CD4-positive, alpha-beta memory T cell (primary cell): ENCODE measurements around the gene MMS19. TPM values are rescaled to one million over a fixed set of nuclear protein-coding genes. Genes with fewer than 3 reads are reported as not detected.
A peak's percentile ranks its signal among the peaks of the same experiment; 100 is the strongest.

Experiments
- CTCF ChIA-PET: fragments of 350-600 bp; sonication (Branson Sonifier 250); formaldehyde crosslinking; loops from one replicate; lab custom pipeline; 2021; ENCODE audit warnings: inconsistent platforms; ENCODE audit not compliant: partially characterized antibody; lab: Charles Lee
- POLR2A ChIA-PET: fragments of 350-600 bp; sonication (Branson Sonifier 250); formaldehyde crosslinking; loops from one replicate; lab custom pipeline; 2021; ENCODE audit not compliant: partially characterized antibody; lab: Charles Lee
- DNase-seq, 5 donors: peaks; one replicate each; pipeline versions ENCODE4 v3.0.0 to v3.0.0-alpha.2; 2020 to 2022; ENCODE audit warnings: mixed read lengths in 1 of 5
- H3K27ac ChIP-seq: one replicate; pipeline ENCODE4 v1.7.0; 2013; ENCODE audit warnings: low read depth, low read length
- H3K27me3 ChIP-seq: 2 replicates; pipeline ENCODE4 v1.7.0; 2013; ENCODE audit warnings: mild to moderate bottlenecking, low read length, moderate library complexity; ENCODE audit not compliant: insufficient read depth
- H3K36me3 ChIP-seq: 2 replicates; pipeline ENCODE4 v1.7.0; 2013; ENCODE audit warnings: mild to moderate bottlenecking, low read length, moderate library complexity; ENCODE audit not compliant: insufficient read depth
- H3K4me1 ChIP-seq: 2 replicates; pipeline ENCODE4 v1.7.0; 2013; ENCODE audit warnings: mild to moderate bottlenecking, low read length, moderate library complexity; ENCODE audit not compliant: insufficient read depth
- H3K4me3 ChIP-seq, 2 donors: one replicate each; pipeline ENCODE4 v1.7.0; 2013; ENCODE audit warnings: low read length in 2 of 2, mild to moderate bottlenecking in 1 of 2
- H3K9me3 ChIP-seq, 2 donors: one replicate each; pipeline ENCODE4 v1.7.0; 2013; ENCODE audit warnings: low read length in 2 of 2, control low read depth in 1 of 2; ENCODE audit not compliant: control insufficient read depth in 1 of 2
- H3K27ac Mint-ChIP-seq, 7 donors: one replicate each; pipeline ENCODE4 v1.8.0; 2020 to 2021; ENCODE audit warnings: mixed read lengths in 7 of 7, mild to moderate bottlenecking in 6 of 7, inconsistent platforms in 3 of 7, moderate library complexity in 3 of 7
- H3K27me3 Mint-ChIP-seq, 2 donors: one replicate each; pipeline ENCODE4 v1.8.0; 2020 to 2021; ENCODE audit warnings: mixed read lengths in 2 of 2
- H3K36me3 Mint-ChIP-seq, 2 donors: one replicate each; pipeline ENCODE4 v1.8.0; 2020 to 2021; ENCODE audit warnings: mixed read lengths in 2 of 2, inconsistent platforms in 1 of 2, mild to moderate bottlenecking in 1 of 2
- H3K4me1 Mint-ChIP-seq, 4 donors: one replicate each; pipeline ENCODE4 v1.8.0; 2020 to 2021; ENCODE audit warnings: mixed read lengths in 4 of 4, mild to moderate bottlenecking in 1 of 4
- H3K4me3 Mint-ChIP-seq, 8 donors: one replicate each; pipeline ENCODE4 v1.8.0; 2020 to 2021; ENCODE audit warnings: mixed read lengths in 8 of 8, mild to moderate bottlenecking in 7 of 8, moderate library complexity in 6 of 8, inconsistent platforms in 3 of 8
- H3K9me3 Mint-ChIP-seq, 8 donors: one replicate each; pipeline ENCODE4 v1.8.0; 2020 to 2021; ENCODE audit warnings: mixed read lengths in 8 of 8, mild to moderate bottlenecking in 5 of 8, inconsistent platforms in 3 of 8, moderate library complexity in 1 of 8
- intact Hi-C: fragments of 100-400 bp; cut with micrococcal nuclease; formaldehyde crosslinking; loops from one replicate; pipeline ENCODE4 v1.15.1; 2023
- polyA plus RNA-seq, 2 donors: library from polyadenylated mRNA; unstranded; fragments of 300-500 nt; fragmentation: Illumina TruSeq; gene quantifications; one replicate each; pipeline ENCODE4 v1.2.3, GENCODE V29; 2021
- total RNA-seq, 2 experiments: library from RNA; stranded (reverse); gene quantifications; one replicate each; pipeline ENCODE4 v1.2.3, GENCODE V29; 2021

The MMS19 gene
- total and polyA plus RNA-seq, 4 experiments from 2014 or later = 35.9 to 111 (median 75.9) TPM

- H3K27me3 ChIP-seq = no peaks in the 10 kb centered on the region
- Mint-ChIP-seq H3K27me3 (no peaks in the 10 kb centered on the region), H3K4me1 (peaks cover 10 to 24% (median 17%) of the 10 kb centered on the region in 4 donors), H3K9me3 (no peaks in the 10 kb centered on the region), H3K27ac (peak overlapping the region; percentile 29 to 89 (median 72)), H3K36me3 (peaks cover 18 to 59% of the 10 kb centered on the region in 2 donors), H3K4me3 (peak overlapping the region in 1 of 8 donors; percentile 5)
- intact Hi-C loops = no loop called here
- DNase-seq = no peak
- CTCF ChIA-PET = interaction anchor here (0.9 to 2.3 kb wide), 2 partner anchors 11 to 98 kb away, joined by 3 to 14 read pairs; no protein-coding TSS in a partner anchor
- H3K9me3 ChIP-seq = no peaks in the 10 kb centered on the region
- no peak overlapping the region for H3K4me3 ChIP-seq
- peaks cover 42% of the 10 kb centered on the region for H3K36me3 ChIP-seq
- H3K27ac ChIP-seq = no peak overlapping the region
- peaks cover 3% of the 10 kb centered on the region for H3K4me1 ChIP-seq
- POLR2A ChIA-PET = interaction anchor here (0.8 to 1.8 kb wide), 2 partner anchors 10 to 11 kb away, joined by 3 to 5 read pairs; no protein-coding TSS in a partner anchor
These were observed 43.7 kb downstream of the MMS19 start for GRCh38 chr10:97454330-97455036.

GRCh38 chr10:97452352-97452751, 45.9 kb downstream of the MMS19 start:
- H3K27me3 Mint-ChIP-seq = no peaks in the 10 kb centered on the region
- H3K9me3 Mint-ChIP-seq = no peaks in the 10 kb centered on the region
- Histone ChIP-seq H3K4me3 (no peak overlapping the region), H3K4me1 (peaks cover 13% of the 10 kb centered on the region), H3K27me3 (no peaks in the 10 kb centered on the region), H3K9me3 (no peaks in the 10 kb centered on the region), H3K36me3 (peaks cover 28% of the 10 kb centered on the region), H3K27ac (no peak overlapping the region)
- DNase-seq = no peak
- intact Hi-C loops = no loop called here
- peaks cover 3 to 42% of the 10 kb centered on the region in 2 donors for H3K36me3 Mint-ChIP-seq
- POLR2A ChIA-PET = interaction anchor here (0.8 to 1.3 kb wide), 3 partner anchors 19 to 46 kb away, joined by 3 read pairs; partner anchors contain the start of genes MMS19 and UBTD1
- peak overlapping the region in 2 of 7 donors; percentile 48 to 70 for H3K27ac Mint-ChIP-seq
- H3K4me3 Mint-ChIP-seq = no peak overlapping the region
- peaks cover 15 to 39% (median 29%) of the 10 kb centered on the region in 4 donors for H3K4me1 Mint-ChIP-seq
- CTCF ChIA-PET = interaction anchor here (0.8 to 2.3 kb wide), 3 partner anchors 9 to 38 kb away, joined by 3 to 14 read pairs (median 3); no protein-coding TSS in a partner anchor

GRCh38 chr10:97451605-97452004, 46.6 kb downstream of the MMS19 start:
- Mint-ChIP-seq H3K4me1 (peaks cover 15 to 47% (median 35%) of the 10 kb centered on the region in 4 donors), H3K9me3 (peaks cover 0 to 3% (median 0%) of the 10 kb centered on the region in 8 donors), H3K36me3 (peaks cover 3 to 35% of the 10 kb centered on the region in 2 donors), H3K27ac (peak overlapping the region in 1 of 7 donors; percentile 15), H3K4me3 (no peak overlapping the region), H3K27me3 (no peaks in the 10 kb centered on the region)
- Histone ChIP-seq H3K27ac (no peak overlapping the region), H3K4me1 (peaks cover 20% of the 10 kb centered on the region), H3K9me3 (no peaks in the 10 kb centered on the region), H3K4me3 (no peak overlapping the region), H3K27me3 (no peaks in the 10 kb centered on the region), H3K36me3 (peaks cover 22% of the 10 kb centered on the region)
- no peak for DNase-seq
- intact Hi-C loops = no loop called here
- ChIA-PET POLR2A (interaction anchor here (0.8 kb wide), 1 partner anchor 47 kb away, joined by 3 read pairs; the partner anchor contains the start of genes MMS19 and UBTD1), CTCF (interaction anchor here (0.8 kb wide), 1 partner anchor 10 kb away, joined by 3 read pairs; no protein-coding TSS in a partner anchor)

GRCh38 chr10:97450828-97451227, 47.4 kb downstream of the MMS19 start:
- intact Hi-C loops = no loop called here
- Histone ChIP-seq H3K4me1 (peaks cover 24% of the 10 kb centered on the region), H3K9me3 (no peaks in the 10 kb centered on the region), H3K36me3 (peaks cover 15% of the 10 kb centered on the region), H3K27me3 (no peaks in the 10 kb centered on the region), H3K27ac (no peak overlapping the region), H3K4me3 (no peak overlapping the region)
- ChIA-PET CTCF (no interaction called here), POLR2A (no interaction called here)
- peak overlapping the region in 5 of 7 donors; percentile 43 to 92 (median 52) for H3K27ac Mint-ChIP-seq
- peaks cover 15 to 55% (median 39%) of the 10 kb centered on the region in 4 donors for H3K4me1 Mint-ChIP-seq
- no peak overlapping the region for H3K4me3 Mint-ChIP-seq
- no peaks in the 10 kb centered on the region for H3K27me3 Mint-ChIP-seq
- peaks cover 0 to 3% (median 0%) of the 10 kb centered on the region in 8 donors for H3K9me3 Mint-ChIP-seq
- peaks cover 3 to 31% of the 10 kb centered on the region in 2 donors for H3K36me3 Mint-ChIP-seq
- no peak for DNase-seq

- Mint-ChIP-seq H3K27ac (peak within 1 kb of the TSS; percentile 86 to 97 (median 95)), H3K9me3 (peaks cover 0 to 3% (median 0%) of the 10 kb centered on the region in 8 donors), H3K27me3 (no peaks in the 10 kb centered on the region), H3K4me1 (peaks cover 23 to 59% (median 48%) of the 10 kb centered on the region in 4 donors), H3K4me3 (peak within 1 kb of the TSS; percentile 97 to 100 (median 99)), H3K36me3 (peaks cover 7 to 25% of the 10 kb centered on the region in 2 donors)
- peak; percentile 88 to 95 (median 89) for DNase-seq
- peak within 1 kb of the TSS; percentile 80 for H3K27ac ChIP-seq
- H3K4me3 ChIP-seq = peak within 1 kb of the TSS; percentile 79 to 93
- POLR2A ChIA-PET = interaction anchor here (0.9 to 1.5 kb wide), 6 partner anchors 12 to 113 kb away, joined by 3 to 7 read pairs (median 4); no protein-coding TSS in a partner anchor
- peaks cover 40% of the 10 kb centered on the region for H3K4me1 ChIP-seq
- H3K27me3 ChIP-seq = no peaks in the 10 kb centered on the region
- peaks cover 7% of the 10 kb centered on the region for H3K36me3 ChIP-seq
- CTCF ChIA-PET = interaction anchor here (0.6 to 2.7 kb wide), 4 partner anchors 27 to 108 kb away, joined by 3 to 15 read pairs (median 6); partner anchors contain the start of gene RRP12
- H3K9me3 ChIP-seq = no peaks in the 10 kb centered on the region
- intact Hi-C loops = loop anchor here (1.0 kb wide), 7 partner anchors 20 to 187 kb away; partner anchors contain the start of genes ARHGAP19, MMS19, MORN4 and PGAM1
These were observed 52.2 kb downstream of the MMS19 start, which contains the start of the genes EXOSC1 and ZDHHC16 for GRCh38 chr10:97445722-97446639. TSS of gene EXOSC1 (minus strand) at chr10:97446006. CDS start at chr10:97445985, 21 bp downstream. TSS of gene ZDHHC16 (plus strand) at chr10:97446175. CDS start at chr10:97451676, 5,501 bp downstream.

GRCh38 chr10:97445357-97445721, 52.9 kb downstream of the MMS19 start:
- Mint-ChIP-seq H3K4me1 (peaks cover 18 to 53% (median 43%) of the 10 kb centered on the region in 4 donors), H3K27me3 (no peaks in the 10 kb centered on the region), H3K4me3 (peak overlapping the region; percentile 97 to 100 (median 99)), H3K36me3 (peaks cover 11 to 25% of the 10 kb centered on the region in 2 donors), H3K9me3 (peaks cover 0 to 3% (median 0%) of the 10 kb centered on the region in 8 donors), H3K27ac (peak overlapping the region; percentile 86 to 97 (median 95))
- CTCF ChIA-PET = interaction anchor here (1.0 to 2.7 kb wide), 7 partner anchors 17 to 78 kb away, joined by 3 to 15 read pairs (median 3); partner anchors contain the start of gene RRP12
- Histone ChIP-seq H3K9me3 (no peaks in the 10 kb centered on the region), H3K4me1 (peaks cover 37% of the 10 kb centered on the region), H3K4me3 (peak overlapping the region; percentile 79 to 93), H3K27ac (peak overlapping the region; percentile 80), H3K36me3 (peaks cover 11% of the 10 kb centered on the region), H3K27me3 (no peaks in the 10 kb centered on the region)
- intact Hi-C loops = no loop called here
- DNase-seq = no peak
- POLR2A ChIA-PET = interaction anchor here (0.7 to 1.7 kb wide), 10 partner anchors 8 to 112 kb away, joined by 3 to 7 read pairs (median 4); partner anchors contain the start of gene RRP12
